ENCODE measurements around the gene VAV2. TPM values are rescaled to one million over a fixed set of nuclear protein-coding genes. Genes with fewer than 3 reads are reported as not detected.

Gene VAV2
- total RNA-seq, 4 donors from 2014 or later: 9.1 to 13.5 (median 10.1) TPM

- TF ChIP-seq CTCF (IDR thresholded peaks at IDR 0.05) (no peak), EP300 (IDR thresholded peaks at IDR 0.05) (no peak), POLR2A (IDR thresholded peaks at IDR 0.05; ENCODE audit: low read depth) (no peak), POLR2AphosphoS5 (IDR thresholded peaks at IDR 0.05) (no peak)
These were observed 142.9 kb downstream of the VAV2 start for GRCh38 chr9:133849110-133849670.

GRCh38 chr9:133848471-133849109, 143.5 kb downstream of the VAV2 start:
- H3K27ac ChIP-seq (replicated peaks in 1 of 4): no peak overlapping the region
- TF ChIP-seq POLR2AphosphoS5 (IDR thresholded peaks at IDR 0.05) (no peak), CTCF (IDR thresholded peaks at IDR 0.05) (no peak), POLR2A (IDR thresholded peaks at IDR 0.05; ENCODE audit: low read depth) (no peak), EP300 (IDR thresholded peaks at IDR 0.05) (no peak)
- 93% methylated on average over 19 of the region's 19 CpGs for WGBS
- no peak for DNase-seq (ENCODE audit: extremely low spot score)
- intact Hi-C loops (cut with DNase I): no loop called here
- H3K36me3 ChIP-seq: no peaks in the 10 kb centered on the region
- no peak overlapping the region for H3K4me3 ChIP-seq
- H3K9me3 ChIP-seq: no peaks in the 10 kb centered on the region
- peaks cover 12 to 18% (median 15%) of the 10 kb centered on the region in 4 donors for H3K4me1 ChIP-seq
- H3K27me3 ChIP-seq: no peaks in the 10 kb centered on the region

More at GRCh38 chr9:133849110-133849670, 142.9 kb downstream of the VAV2 start:
- no peak for DNase-seq (ENCODE audit: extremely low spot score)
- intact Hi-C loops (cut with DNase I): no loop called here
- WGBS: 93% methylated on average over 15 of the region's 16 CpGs
- no peaks in the 10 kb centered on the region for H3K36me3 ChIP-seq
- no peak overlapping the region for H3K27ac ChIP-seq (replicated peaks in 1 of 4)
- peaks cover 12 to 16% (median 14%) of the 10 kb centered on the region in 4 donors for H3K4me1 ChIP-seq
- no peak overlapping the region for H3K4me3 ChIP-seq
- H3K9me3 ChIP-seq: no peaks in the 10 kb centered on the region
- H3K27me3 ChIP-seq: no peaks in the 10 kb centered on the region

GRCh38 chr9:133846483-133847090, 145.5 kb downstream of the VAV2 start:
- 97% methylated on average over 7 of the region's 18 CpGs for WGBS
- TF ChIP-seq EP300 (IDR thresholded peaks at IDR 0.05): no peak
- TF ChIP-seq POLR2AphosphoS5 (IDR thresholded peaks at IDR 0.05): no peak
- no peak for TF ChIP-seq CTCF (IDR thresholded peaks at IDR 0.05)
- no peak for TF ChIP-seq POLR2A (IDR thresholded peaks at IDR 0.05; ENCODE audit: low read depth)
- H3K36me3 ChIP-seq: no peaks in the 10 kb centered on the region
- H3K4me3 ChIP-seq: no peak overlapping the region
- no peaks in the 10 kb centered on the region for H3K27me3 ChIP-seq
- no peaks in the 10 kb centered on the region for H3K9me3 ChIP-seq
- intact Hi-C loops (cut with DNase I): no loop called here
- peaks cover 12 to 18% (median 15%) of the 10 kb centered on the region in 4 donors for H3K4me1 ChIP-seq
- DNase-seq (ENCODE audit: extremely low spot score): no peak
- no peak overlapping the region for H3K27ac ChIP-seq (replicated peaks in 1 of 4)

GRCh38 chr9:133845440-133845839, 146.7 kb downstream of the VAV2 start:
- Histone ChIP-seq H3K27ac (replicated peaks in 1 of 4) (peak overlapping the region in 3 of 4 donors; percentile 42 to 54 (median 43)), H3K9me3 (no peaks in the 10 kb centered on the region), H3K4me3 (peak overlapping the region in 3 of 4 donors; percentile 17 to 24 (median 22)), H3K27me3 (no peaks in the 10 kb centered on the region), H3K4me1 (peaks cover 15 to 19% (median 15%) of the 10 kb centered on the region in 4 donors), H3K36me3 (no peaks in the 10 kb centered on the region)
- no peak for DNase-seq (ENCODE audit: extremely low spot score)
- 26% methylated on average over 5 of the region's 7 CpGs for WGBS
- TF ChIP-seq POLR2A (IDR thresholded peaks at IDR 0.05; ENCODE audit: low read depth) (no peak), CTCF (IDR thresholded peaks at IDR 0.05) (no peak), EP300 (IDR thresholded peaks at IDR 0.05) (no peak), POLR2AphosphoS5 (IDR thresholded peaks at IDR 0.05) (peak; percentile 38 to 41)
- intact Hi-C loops (cut with DNase I): no loop called here

All from esophagus muscularis mucosa (tissue), 4 donors.